ENCODE results near the gene CHCHD6. TPM values are rescaled to one million over a fixed set of nuclear protein-coding genes. Genes with fewer than 3 reads are reported as not detected.

The CHCHD6 gene
- polyA plus RNA-seq, 1 donor, result 10.8 TPM

- WGBS (ENCODE audit: insufficient coverage, low lambda C conversion rate), result 86% methylated on average over 2 of the region's 2 CpGs
- no peak overlapping the region for H3K4me3 ChIP-seq (ENCODE audit: low read length)
- H3K27ac ChIP-seq (ENCODE audit: low read length), result no peak overlapping the region
- DNase-seq, result no peak
- no peaks in the 10 kb centered on the region for H3K9me3 ChIP-seq (ENCODE audit: control insufficient read depth, low read depth, low read length)
- H3K4me1 ChIP-seq (ENCODE audit: control insufficient read depth, insufficient read depth, low read length), result no peaks in the 10 kb centered on the region
- H3K36me3 ChIP-seq (ENCODE audit: control insufficient read depth, insufficient read depth, low read length), result no peaks in the 10 kb centered on the region
- no peaks in the 10 kb centered on the region for H3K27me3 ChIP-seq (ENCODE audit: control insufficient read depth, insufficient read depth, low read length)
These were observed 142.1 kb downstream of the CHCHD6 start for GRCh38 chr3:126845920-126846715.

DNA sequence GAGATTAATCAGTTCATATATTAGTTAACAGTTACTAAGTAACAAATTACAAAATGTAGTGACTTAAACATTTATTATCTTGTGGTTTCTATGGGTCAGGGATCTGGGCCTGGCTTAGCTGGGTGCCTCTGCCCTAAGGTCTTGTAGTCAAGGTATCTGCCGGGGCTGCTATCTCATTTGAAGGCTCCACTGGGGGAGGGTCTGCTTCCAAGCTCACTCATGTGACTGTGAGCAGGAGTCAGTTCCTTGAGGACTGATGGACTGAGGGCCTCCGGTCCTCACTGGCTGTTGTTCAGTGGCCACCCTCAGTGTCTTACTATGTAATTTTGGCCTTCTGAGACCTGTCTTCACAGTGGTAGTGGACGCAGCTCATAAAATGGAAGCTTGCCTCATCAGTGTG is 143.0 kb downstream of the CHCHD6 start:
- H3K9me3 ChIP-seq (ENCODE audit: control insufficient read depth, low read depth, low read length), result no peaks in the 10 kb centered on the region
- no peak for DNase-seq
- H3K27ac ChIP-seq (ENCODE audit: low read length), result no peak overlapping the region
- no peaks in the 10 kb centered on the region for H3K36me3 ChIP-seq (ENCODE audit: control insufficient read depth, insufficient read depth, low read length)
- no CpG with 5 or more reads among the region's 3 CpGs for WGBS (ENCODE audit: insufficient coverage, low lambda C conversion rate)
- no peaks in the 10 kb centered on the region for H3K27me3 ChIP-seq (ENCODE audit: control insufficient read depth, insufficient read depth, low read length)
- H3K4me1 ChIP-seq (ENCODE audit: control insufficient read depth, insufficient read depth, low read length), result no peaks in the 10 kb centered on the region
- no peak overlapping the region for H3K4me3 ChIP-seq (ENCODE audit: low read length)

DNA sequence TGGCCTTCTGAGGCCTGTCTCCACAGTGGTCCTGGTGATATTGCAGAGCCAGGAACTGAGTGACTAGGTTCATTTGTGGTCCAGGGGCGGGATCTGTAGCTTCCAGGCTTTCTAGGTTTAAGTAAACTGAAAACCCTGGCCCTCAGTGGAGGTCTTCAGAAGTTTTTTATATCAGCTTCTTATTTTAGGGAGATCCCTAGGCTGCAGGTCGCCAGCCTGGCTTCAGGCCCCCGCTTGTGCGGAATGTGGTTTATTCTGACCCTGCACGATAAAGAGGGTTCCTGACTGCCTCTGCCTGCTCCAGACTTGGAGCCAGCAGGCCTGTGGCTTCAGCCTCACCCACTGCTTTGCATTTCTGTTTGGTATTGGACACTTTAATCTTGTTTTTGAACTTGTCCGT is 145.0 kb downstream of the CHCHD6 start:
- H3K27me3 ChIP-seq (ENCODE audit: control insufficient read depth, insufficient read depth, low read length), result no peaks in the 10 kb centered on the region

DNA sequence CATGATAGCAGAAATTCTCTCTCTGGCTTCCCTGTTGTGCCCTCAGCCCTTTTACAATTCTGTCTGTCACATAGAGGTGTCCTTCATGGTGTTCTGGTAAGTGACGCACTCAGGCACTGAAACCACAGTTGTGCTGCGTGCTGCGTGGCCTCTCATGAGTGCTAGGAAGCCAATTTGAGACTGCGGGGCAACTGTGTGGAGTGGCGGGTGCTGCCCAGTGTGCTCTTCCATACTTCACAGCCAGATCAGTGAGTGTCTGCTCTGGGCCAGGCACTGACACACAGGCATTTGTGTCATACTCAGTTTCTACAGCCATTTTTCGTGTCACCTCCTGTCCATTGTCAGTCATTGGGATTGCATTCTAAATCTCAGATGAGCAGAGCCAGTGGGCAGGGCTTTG is 145.7 kb downstream of the CHCHD6 start:
- no peaks in the 10 kb centered on the region for H3K27me3 ChIP-seq (ENCODE audit: control insufficient read depth, insufficient read depth, low read length)
- H3K27ac ChIP-seq (ENCODE audit: low read length), result no peak overlapping the region
- H3K9me3 ChIP-seq (ENCODE audit: control insufficient read depth, low read depth, low read length), result no peaks in the 10 kb centered on the region
- H3K4me3 ChIP-seq (ENCODE audit: low read length), result no peak overlapping the region
- no peaks in the 10 kb centered on the region for H3K36me3 ChIP-seq (ENCODE audit: control insufficient read depth, insufficient read depth, low read length)
- DNase-seq, result no peak
- no CpG with 5 or more reads among the region's 6 CpGs for WGBS (ENCODE audit: insufficient coverage, low lambda C conversion rate)
- H3K4me1 ChIP-seq (ENCODE audit: control insufficient read depth, insufficient read depth, low read length), result no peaks in the 10 kb centered on the region

More for the DNA sequence above, 145.0 kb downstream of the CHCHD6 start:
- Histone ChIP-seq H3K36me3 (ENCODE audit: control insufficient read depth, insufficient read depth, low read length) (no peaks in the 10 kb centered on the region), H3K9me3 (ENCODE audit: control insufficient read depth, low read depth, low read length) (no peaks in the 10 kb centered on the region), H3K4me1 (ENCODE audit: control insufficient read depth, insufficient read depth, low read length) (no peaks in the 10 kb centered on the region), H3K4me3 (ENCODE audit: low read length) (no peak overlapping the region), H3K27ac (ENCODE audit: low read length) (no peak overlapping the region)
- WGBS (ENCODE audit: insufficient coverage, low lambda C conversion rate), result 80% methylated on average over 1 of the region's 6 CpGs
- no peak for DNase-seq

- WGBS (ENCODE audit: insufficient coverage, low lambda C conversion rate), result no CpG with 5 or more reads among the region's 10 CpGs
- H3K27me3 ChIP-seq (ENCODE audit: control insufficient read depth, insufficient read depth, low read length), result no peaks in the 10 kb centered on the region
- DNase-seq, result no peak
- no peaks in the 10 kb centered on the region for H3K36me3 ChIP-seq (ENCODE audit: control insufficient read depth, insufficient read depth, low read length)
- no peaks in the 10 kb centered on the region for H3K9me3 ChIP-seq (ENCODE audit: control insufficient read depth, low read depth, low read length)
- no peak overlapping the region for H3K27ac ChIP-seq (ENCODE audit: low read length)
- H3K4me1 ChIP-seq (ENCODE audit: control insufficient read depth, insufficient read depth, low read length), result no peaks in the 10 kb centered on the region
- no peak overlapping the region for H3K4me3 ChIP-seq (ENCODE audit: low read length)
These were observed 146.5 kb downstream of the CHCHD6 start for GRCh38 chr3:126850370-126851085.

- Histone ChIP-seq H3K36me3 (ENCODE audit: control insufficient read depth, insufficient read depth, low read length) (no peaks in the 10 kb centered on the region), H3K27me3 (ENCODE audit: control insufficient read depth, insufficient read depth, low read length) (no peaks in the 10 kb centered on the region), H3K9me3 (ENCODE audit: control insufficient read depth, low read depth, low read length) (no peaks in the 10 kb centered on the region), H3K27ac (ENCODE audit: low read length) (no peak overlapping the region), H3K4me3 (ENCODE audit: low read length) (no peak overlapping the region), H3K4me1 (ENCODE audit: control insufficient read depth, insufficient read depth, low read length) (no peaks in the 10 kb centered on the region)
- DNase-seq, result no peak
- no CpG with 5 or more reads among the region's 6 CpGs for WGBS (ENCODE audit: insufficient coverage, low lambda C conversion rate)
These were observed 147.3 kb downstream of the CHCHD6 start for GRCh38 chr3:126851382-126851781.

GRCh38 chr3:126851934-126852333 is 147.9 kb downstream of the CHCHD6 start:
- Histone ChIP-seq H3K9me3 (ENCODE audit: control insufficient read depth, low read depth, low read length) (no peaks in the 10 kb centered on the region), H3K4me1 (ENCODE audit: control insufficient read depth, insufficient read depth, low read length) (no peaks in the 10 kb centered on the region), H3K36me3 (ENCODE audit: control insufficient read depth, insufficient read depth, low read length) (no peaks in the 10 kb centered on the region), H3K27ac (ENCODE audit: low read length) (no peak overlapping the region), H3K4me3 (ENCODE audit: low read length) (no peak overlapping the region), H3K27me3 (ENCODE audit: control insufficient read depth, insufficient read depth, low read length) (no peaks in the 10 kb centered on the region)
- no peak for DNase-seq
- WGBS (ENCODE audit: insufficient coverage, low lambda C conversion rate), result no CpG with 5 or more reads among the region's 6 CpGs

- Histone ChIP-seq H3K4me1 (ENCODE audit: control insufficient read depth, insufficient read depth, low read length) (no peaks in the 10 kb centered on the region), H3K27ac (ENCODE audit: low read length) (no peak overlapping the region), H3K4me3 (ENCODE audit: low read length) (no peak overlapping the region), H3K27me3 (ENCODE audit: control insufficient read depth, insufficient read depth, low read length) (no peaks in the 10 kb centered on the region), H3K36me3 (ENCODE audit: control insufficient read depth, insufficient read depth, low read length) (no peaks in the 10 kb centered on the region), H3K9me3 (ENCODE audit: control insufficient read depth, low read depth, low read length) (no peaks in the 10 kb centered on the region)
- DNase-seq, result no peak
- WGBS (ENCODE audit: insufficient coverage, low lambda C conversion rate), result no CpG with 5 or more reads among the region's 10 CpGs
These were observed 148.5 kb downstream of the CHCHD6 start for GRCh38 chr3:126852511-126852910.

DNA sequence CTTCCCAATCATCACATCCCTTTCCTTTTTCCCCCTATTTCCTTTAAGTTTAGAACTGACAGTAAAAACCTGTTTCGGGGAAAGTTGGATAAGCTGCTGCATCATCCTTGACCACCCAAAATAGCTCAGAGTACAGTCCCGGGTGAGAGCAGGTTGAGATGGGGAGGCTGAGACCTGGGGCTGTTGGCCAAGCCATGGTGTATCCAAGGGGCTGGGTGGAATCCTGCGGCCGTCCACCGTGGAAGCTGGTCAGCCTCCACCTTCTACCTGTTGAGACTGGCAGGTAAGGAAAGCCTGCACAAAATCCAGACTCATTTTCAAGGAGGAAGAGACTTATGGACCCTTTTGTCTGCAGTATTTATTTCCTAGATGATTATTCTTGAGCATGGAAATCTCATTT is 150.6 kb downstream of the CHCHD6 start:
- no peaks in the 10 kb centered on the region for H3K27me3 ChIP-seq (ENCODE audit: control insufficient read depth, insufficient read depth, low read length)
- no CpG with 5 or more reads among the region's 5 CpGs for WGBS (ENCODE audit: insufficient coverage, low lambda C conversion rate)
- no peaks in the 10 kb centered on the region for H3K36me3 ChIP-seq (ENCODE audit: control insufficient read depth, insufficient read depth, low read length)
- no peak for DNase-seq
- H3K9me3 ChIP-seq (ENCODE audit: control insufficient read depth, low read depth, low read length), result no peaks in the 10 kb centered on the region
- no peaks in the 10 kb centered on the region for H3K4me1 ChIP-seq (ENCODE audit: control insufficient read depth, insufficient read depth, low read length)
- H3K27ac ChIP-seq (ENCODE audit: low read length), result no peak overlapping the region
- no peak overlapping the region for H3K4me3 ChIP-seq (ENCODE audit: low read length)

- H3K27me3 ChIP-seq (ENCODE audit: control insufficient read depth, insufficient read depth, low read length), result no peaks in the 10 kb centered on the region
- no peak for DNase-seq
- H3K4me3 ChIP-seq (ENCODE audit: low read length), result no peak overlapping the region
- no peaks in the 10 kb centered on the region for H3K9me3 ChIP-seq (ENCODE audit: control insufficient read depth, low read depth, low read length)
- H3K27ac ChIP-seq (ENCODE audit: low read length), result no peak overlapping the region
- no CpG with 5 or more reads among the region's 4 CpGs for WGBS (ENCODE audit: insufficient coverage, low lambda C conversion rate)
- H3K4me1 ChIP-seq (ENCODE audit: control insufficient read depth, insufficient read depth, low read length), result no peaks in the 10 kb centered on the region
- H3K36me3 ChIP-seq (ENCODE audit: control insufficient read depth, insufficient read depth, low read length), result no peaks in the 10 kb centered on the region
These were observed 151.3 kb downstream of the CHCHD6 start for GRCh38 chr3:126855374-126855773.
